Measurements from ENCODE around the gene KRTAP12-4. TPM values are rescaled to one million over a fixed set of nuclear protein-coding genes. Genes with fewer than 3 reads are reported as not detected.
"Not testable (repeated sequence)": the region's sequence is repeated elsewhere in the genome, so short reads cannot be mapped to it uniquely, and the experiment has no call there.

Gene KRTAP12-4
- total RNA-seq, 3 donors from 2014 or later = not detected

DNA sequence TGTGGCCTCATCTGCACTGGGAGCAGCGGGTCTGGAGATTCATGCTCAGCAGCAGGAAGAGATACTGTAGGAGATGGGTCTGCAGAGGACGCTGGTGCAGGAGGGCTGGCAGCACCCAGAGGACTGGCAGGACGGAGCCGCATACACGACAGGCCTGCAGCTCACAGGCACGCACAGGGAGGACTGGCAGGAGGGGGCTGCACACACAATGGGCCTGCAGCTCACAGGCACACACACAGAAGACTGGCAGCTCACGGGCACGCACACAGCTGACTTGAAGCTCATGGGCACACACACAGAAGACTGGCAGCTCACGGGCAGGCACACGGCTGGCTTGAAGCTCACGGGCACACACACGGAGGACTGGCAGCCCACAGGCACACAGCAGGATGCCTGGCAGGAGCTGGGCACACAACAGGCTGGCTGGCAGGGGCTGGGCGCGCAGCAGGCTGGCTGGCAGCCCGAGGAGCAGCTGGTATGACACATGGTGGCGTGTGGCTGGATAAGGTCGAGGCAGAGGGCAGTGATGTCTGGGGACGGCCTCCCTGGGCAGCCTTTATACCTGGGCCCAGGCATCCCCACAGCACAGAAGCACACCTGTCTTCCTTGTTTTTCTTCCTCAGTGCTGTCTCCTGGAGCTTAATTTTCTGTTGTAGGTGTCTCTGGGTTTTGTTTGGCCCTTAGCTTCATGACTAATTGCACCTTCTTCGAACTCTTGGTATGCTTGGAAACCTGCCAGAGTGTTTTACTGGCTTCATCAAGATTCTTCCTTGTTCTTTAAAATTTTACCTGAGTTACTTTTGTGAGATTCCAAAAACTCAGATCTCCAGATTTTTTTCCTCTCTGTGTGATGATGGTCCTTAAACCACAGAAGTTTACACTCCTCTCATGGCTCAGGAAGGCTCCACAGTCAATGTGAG, 12.2 kb upstream of the KRTAP12-4 start, which contains the start of gene KRTAP12-2:
Gene KRTAP12-2 (minus strand): TSS at position 527 of the 920 bp plus-strand sequence. CDS start 41 bp downstream, at position 486.
- intact Hi-C loops (cut with DNase I; ENCODE audit: low total_unique reads) = no loop called here
- Histone ChIP-seq H3K36me3 (no peaks in the 10 kb centered on the region), H3K4me1 (no peaks in the 10 kb centered on the region), H3K4me3 (no peak within 1 kb of the TSS), H3K27ac (no peak within 1 kb of the TSS), H3K9me3 (peaks cover 9 to 15% of the 10 kb centered on the region in 2 donors), H3K27me3 (no peaks in the 10 kb centered on the region)
- no peak for DNase-seq (ENCODE audit: low spot score in 2 of 2)
- TF ChIP-seq CTCF (IDR thresholded peaks at IDR 0.05) = no peak
- no peak for TF ChIP-seq POLR2A (IDR thresholded peaks at IDR 0.05)
- TF ChIP-seq POLR2AphosphoS5 (IDR thresholded peaks at IDR 0.05) = no peak

GRCh38 chr21:44664691-44665090, 10.2 kb upstream of the KRTAP12-4 start:
- Histone ChIP-seq H3K36me3 (no peaks in the 10 kb centered on the region), H3K27ac (no peak overlapping the region), H3K9me3 (no peaks in the 10 kb centered on the region), H3K27me3 (no peaks in the 10 kb centered on the region), H3K4me3 (no peak overlapping the region), H3K4me1 (no peaks in the 10 kb centered on the region)
- no peak for DNase-seq (ENCODE audit: low spot score in 2 of 2)
- intact Hi-C loops (cut with DNase I; ENCODE audit: low total_unique reads) = no loop called here
- TF ChIP-seq POLR2AphosphoS5 (IDR thresholded peaks at IDR 0.05) = no peak
- no peak for TF ChIP-seq POLR2A (IDR thresholded peaks at IDR 0.05)
- TF ChIP-seq CTCF (IDR thresholded peaks at IDR 0.05) = no peak

DNA sequence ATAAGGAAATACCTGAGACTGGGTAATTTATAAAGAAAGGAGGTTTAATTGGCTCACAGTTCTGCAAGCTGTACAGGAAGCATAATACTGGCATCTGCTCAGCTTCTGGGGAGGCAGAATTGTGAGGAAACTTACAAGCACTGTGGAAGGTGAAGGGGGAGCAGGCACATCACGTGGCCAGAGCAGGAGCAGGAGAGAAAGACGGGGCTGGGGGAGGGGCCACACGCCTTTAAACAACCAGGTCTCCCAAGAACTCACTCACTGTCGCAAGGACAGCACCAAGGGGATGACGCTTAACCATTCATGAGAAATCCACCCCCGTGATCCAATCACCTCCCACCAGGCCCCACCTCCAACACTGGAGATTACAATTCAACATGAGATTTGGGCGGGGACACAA, 7.1 kb upstream of the KRTAP12-4 start:
- DNase-seq (ENCODE audit: low spot score in 2 of 2); H3K36me3 ChIP-seq; H3K4me1 ChIP-seq; H3K27ac ChIP-seq; H3K9me3 ChIP-seq; H3K4me3 ChIP-seq; H3K27me3 ChIP-seq; intact Hi-C loops (cut with DNase I; ENCODE audit: low total_unique reads): not testable (repeated sequence)

DNA sequence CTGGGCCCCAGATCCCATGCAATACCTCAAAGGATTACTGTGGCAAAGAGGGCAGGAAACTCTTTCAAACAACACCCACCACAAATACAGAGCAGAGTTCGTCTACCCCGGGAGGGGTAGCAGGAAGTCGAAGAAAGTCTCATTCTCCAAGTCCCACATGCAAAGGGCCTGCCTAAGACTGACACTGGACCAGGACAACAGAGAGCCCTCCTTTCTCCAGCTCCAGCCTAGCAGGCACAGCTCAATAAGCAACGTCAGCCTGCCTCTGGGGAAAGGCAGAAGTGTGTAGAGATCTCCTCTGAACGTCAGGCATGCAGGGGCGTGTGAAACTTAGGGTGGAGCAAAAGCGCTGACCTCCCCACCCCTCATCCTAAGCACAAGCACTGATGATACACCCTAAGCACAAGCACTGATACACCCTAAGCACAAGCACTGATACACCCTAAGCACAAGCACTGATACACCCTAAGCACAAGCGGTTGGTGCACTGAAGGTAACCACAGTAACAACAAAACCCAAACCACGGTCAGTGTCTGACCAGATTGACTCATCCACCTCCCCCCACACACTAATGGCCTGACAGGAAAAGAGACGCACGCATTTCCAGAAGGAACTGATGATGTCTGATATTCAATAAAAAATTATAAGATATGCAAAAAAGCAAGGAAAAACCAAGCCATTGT, 4.6 kb upstream of the KRTAP12-4 start:
- TF ChIP-seq POLR2AphosphoS5 (IDR thresholded peaks at IDR 0.05) (no peak), CTCF (IDR thresholded peaks at IDR 0.05) (no peak), POLR2A (IDR thresholded peaks at IDR 0.05) (no peak)
- Histone ChIP-seq H3K9me3 (peaks cover 11 to 13% of the 10 kb centered on the region in 2 donors), H3K4me1 (no peaks in the 10 kb centered on the region), H3K27ac (no peak overlapping the region), H3K36me3 (no peaks in the 10 kb centered on the region), H3K27me3 (peaks cover 0 to 10% of the 10 kb centered on the region in 2 donors), H3K4me3 (no peak overlapping the region)
- DNase-seq (ENCODE audit: low spot score in 2 of 2) = no peak
- intact Hi-C loops (cut with DNase I; ENCODE audit: low total_unique reads) = no loop called here

GRCh38 chr21:44658541-44658910, 4.1 kb upstream of the KRTAP12-4 start:
- Histone ChIP-seq H3K4me3 (no peak overlapping the region), H3K27ac (no peak overlapping the region), H3K36me3 (no peaks in the 10 kb centered on the region), H3K27me3 (peaks cover 0 to 10% of the 10 kb centered on the region in 2 donors), H3K9me3 (peaks cover 11 to 14% of the 10 kb centered on the region in 2 donors), H3K4me1 (no peaks in the 10 kb centered on the region)
- TF ChIP-seq POLR2AphosphoS5 (IDR thresholded peaks at IDR 0.05) (no peak), CTCF (IDR thresholded peaks at IDR 0.05) (no peak), POLR2A (IDR thresholded peaks at IDR 0.05) (no peak)
- intact Hi-C loops (cut with DNase I; ENCODE audit: low total_unique reads) = no loop called here
- DNase-seq (ENCODE audit: low spot score in 2 of 2) = no peak
